PC-3 (cell line): ENCODE data around the gene SH3BGRL3. TPM values are rescaled to one million over a fixed set of nuclear protein-coding genes. Genes with fewer than 3 reads are reported as not detected.

Experiments
- ATAC-seq: fragments of 200-7000 bp; cut with Tn5 transposase; 2 replicates; pipeline ENCODE4 v1.9.1; 2020; ENCODE audit warnings: mild to moderate bottlenecking, moderate library complexity
- BruUV-seq: library from RNA; stranded (reverse); fragments of 400-500 nt; replicated peaks from 2 replicates; lab custom pipeline; 2021; lab: Mats Ljungman, UMichigan
- CTCF ChIA-PET: fragments of 300-600 bp; sonication (Branson Sonifier 250); formaldehyde crosslinking; loops from one replicate; lab custom pipeline; 2022; ENCODE audit warnings: antibody characterized with exemption; lab: Charles Lee
- POLR2A ChIA-PET: fragments of 300-600 bp; sonication (Branson Sonifier 250); formaldehyde crosslinking; loops from one replicate; lab custom pipeline; 2022; ENCODE audit warnings: antibody characterized with exemption; ENCODE audit not compliant: unreplicated experiment; lab: Charles Lee
- DNase-seq: peaks from one replicate; pipeline ENCODE4 v3.0.0-alpha.2; 2015
- H2AFZ ChIP-seq: fragments of 300-600 bp; sonication (generic); 2 replicates; pipeline ENCODE4 v1.6.0; 2016; ENCODE audit warnings: antibody characterized with exemption, low read length
- H3F3A ChIP-seq: fragments of 300-600 bp; sonication (generic); one replicate; pipeline ENCODE4 v1.6.0; 2017; ENCODE audit warnings: antibody characterized with exemption, low read length, control low read depth, mild to moderate bottlenecking; ENCODE audit not compliant: unreplicated experiment
- H3K27ac ChIP-seq: fragments of 300-600 bp; sonication (generic); 2 replicates; pipeline ENCODE4 v1.5.1; 2016; ENCODE audit warnings: mild to moderate bottlenecking, low read length
- H3K27me3 ChIP-seq: fragments of 300-600 bp; sonication (generic); 2 replicates; pipeline ENCODE4 v1.6.1; 2016; ENCODE audit warnings: low read length, mixed read lengths
- H3K36me3 ChIP-seq: fragments of 300-600 bp; sonication (generic); 2 replicates; pipeline ENCODE4 v1.6.1; 2016; ENCODE audit warnings: low read depth, mixed run types, low read length, mixed read lengths
- H3K4me1 ChIP-seq: fragments of 300-600 bp; sonication (generic); 2 replicates; pipeline ENCODE4 v1.5.1; 2016; ENCODE audit warnings: low read length; ENCODE audit not compliant: insufficient read depth
- H3K4me2 ChIP-seq: fragments of 300-600 bp; sonication (generic); 2 replicates; pipeline ENCODE4 v1.6.0; 2016; ENCODE audit warnings: low read length
- H3K4me3 ChIP-seq: fragments of 300-600 bp; sonication (generic); 2 replicates; pipeline ENCODE4 v1.5.1; 2016; ENCODE audit warnings: mild to moderate bottlenecking, low read length, mixed read lengths
- H3K79me2 ChIP-seq: fragments of 300-600 bp; sonication (generic); 2 replicates; pipeline ENCODE4 v1.6.1; 2017; ENCODE audit warnings: low read length, mixed read lengths
- H3K9ac ChIP-seq: fragments of 300-600 bp; sonication (generic); 2 replicates; pipeline ENCODE4 v1.6.0; 2016; ENCODE audit warnings: mild to moderate bottlenecking, low read length
- H3K9me2 ChIP-seq: fragments of 300-600 bp; sonication (generic); replicated peaks from 2 replicates; pipeline ENCODE4 v1.6.1; 2016; ENCODE audit warnings: mixed run types, low read length, mixed read lengths
- H3K9me3 ChIP-seq: fragments of 300-600 bp; sonication (generic); 2 replicates; pipeline ENCODE4 v1.6.1; 2016; ENCODE audit warnings: low read length, mixed read lengths
- H4K20me1 ChIP-seq: fragments of 300-600 bp; sonication (generic); 2 replicates; pipeline ENCODE4 v1.6.1; 2016; ENCODE audit warnings: low read length, mixed read lengths
- EZH2 ChIP-seq: fragments of 300-600 bp; sonication (generic); IDR thresholded peaks from one replicate; pipeline ENCODE4 v1.6.1; 2017; ENCODE audit warnings: antibody characterized with exemption, mild to moderate bottlenecking, low read length; ENCODE audit not compliant: unreplicated experiment
- EZH2phosphoT487 ChIP-seq: fragments of 300-600 bp; sonication (generic); IDR thresholded peaks from 2 replicates; pipeline ENCODE4 v1.6.1; 2018; ENCODE audit warnings: mild to moderate bottlenecking, antibody characterized with exemption, low read length, borderline replicate concordance
- intact Hi-C: fragments of 100-400 bp; cut with micrococcal nuclease; formaldehyde crosslinking; loops from 2 replicates; pipeline ENCODE4 v1.9.0; 2023
- total RNA-seq: library from RNA; depleted of rRNA; stranded (reverse); fragments of >200 nt; gene quantifications from 2 replicates; pipeline ENCODE4 v1.2.3, GENCODE V29; 2014
- TF ChIP-seq, protein P1 (sequence below): fragments of 300-600 bp; sonication (generic); conservative IDR thresholded peaks from 2 replicates; pipeline ENCODE4 v1.5.1; 2017; ENCODE audit warnings: antibody characterized with exemption, low read depth, mild to moderate bottlenecking, low read length

SH3BGRL3 gene
- total RNA-seq, 1 experiment from 2014 or later: 181 TPM

DNA sequence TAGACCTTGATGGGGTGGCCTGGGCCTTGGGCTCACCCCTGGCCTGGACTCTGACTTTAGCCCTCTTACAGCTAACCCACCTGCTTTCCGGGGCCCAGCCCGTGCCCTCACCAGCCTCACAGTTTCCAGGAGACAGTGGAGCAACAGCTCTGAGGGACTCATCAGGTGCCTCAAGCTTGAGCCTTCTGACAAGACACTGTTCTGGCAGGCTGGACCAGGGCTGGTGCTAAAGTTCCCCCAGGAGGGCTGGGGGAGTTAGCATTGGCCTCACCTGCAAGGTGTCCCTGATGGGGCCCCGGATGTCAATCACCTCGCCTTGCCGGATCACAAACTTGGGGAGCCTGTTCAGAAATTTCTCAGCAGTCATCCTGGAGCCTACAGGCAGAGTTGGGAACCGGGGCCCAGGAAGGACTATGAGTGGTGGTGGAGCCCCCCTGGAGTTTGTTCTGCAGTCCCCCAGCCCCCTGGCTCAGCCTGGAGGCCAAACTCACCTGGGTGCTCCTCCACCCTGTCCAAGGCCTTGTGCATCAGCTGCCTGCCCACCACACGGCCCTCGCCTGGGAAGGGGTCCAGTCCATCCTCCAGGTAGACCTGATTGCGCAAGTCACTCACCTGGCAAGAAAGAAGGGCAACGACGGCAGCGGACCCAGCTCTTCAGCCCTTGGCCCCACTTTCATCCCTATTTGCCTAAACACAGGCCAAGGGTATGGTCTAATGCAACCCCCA lies 4.1 kb downstream of the SH3BGRL3 start:
- Histone ChIP-seq H3K79me2 (peaks cover 34% of the 10 kb centered on the region), H3K9ac (no peak overlapping the region), H3K4me3 (no peak overlapping the region), H2AFZ (no peak overlapping the region), H3K9me3 (no peaks in the 10 kb centered on the region), H3K4me2 (peak overlapping the region; percentile 63), H3K4me1 (peaks cover 47% of the 10 kb centered on the region), H3K36me3 (peaks cover 11% of the 10 kb centered on the region; the same call in 1 of the 2 replicates), H3K9me2 (no peaks in the 10 kb centered on the region), H3K27me3 (no peaks in the 10 kb centered on the region), H4K20me1 (peaks cover 9% of the 10 kb centered on the region; the same call in 1 of the 2 replicates), H3F3A (peaks cover 5% of the 10 kb centered on the region), H3K27ac (peak overlapping the region; percentile 77)
- TSS peak; percentile 4 for BruUV-seq
- no peak for ATAC-seq
- intact Hi-C loops: loop anchor here (2.0 kb wide), 1 partner anchor 37 kb away; no protein-coding TSS in a partner anchor
- DNase-seq: no peak
- POLR2A ChIA-PET: interaction anchor here (0.5 kb wide), 1 partner anchor 713 kb away, joined by 5 read pairs; no protein-coding TSS in a partner anchor
- no peak for TF ChIP-seq EZH2
- TF ChIP-seq, protein P1, sequence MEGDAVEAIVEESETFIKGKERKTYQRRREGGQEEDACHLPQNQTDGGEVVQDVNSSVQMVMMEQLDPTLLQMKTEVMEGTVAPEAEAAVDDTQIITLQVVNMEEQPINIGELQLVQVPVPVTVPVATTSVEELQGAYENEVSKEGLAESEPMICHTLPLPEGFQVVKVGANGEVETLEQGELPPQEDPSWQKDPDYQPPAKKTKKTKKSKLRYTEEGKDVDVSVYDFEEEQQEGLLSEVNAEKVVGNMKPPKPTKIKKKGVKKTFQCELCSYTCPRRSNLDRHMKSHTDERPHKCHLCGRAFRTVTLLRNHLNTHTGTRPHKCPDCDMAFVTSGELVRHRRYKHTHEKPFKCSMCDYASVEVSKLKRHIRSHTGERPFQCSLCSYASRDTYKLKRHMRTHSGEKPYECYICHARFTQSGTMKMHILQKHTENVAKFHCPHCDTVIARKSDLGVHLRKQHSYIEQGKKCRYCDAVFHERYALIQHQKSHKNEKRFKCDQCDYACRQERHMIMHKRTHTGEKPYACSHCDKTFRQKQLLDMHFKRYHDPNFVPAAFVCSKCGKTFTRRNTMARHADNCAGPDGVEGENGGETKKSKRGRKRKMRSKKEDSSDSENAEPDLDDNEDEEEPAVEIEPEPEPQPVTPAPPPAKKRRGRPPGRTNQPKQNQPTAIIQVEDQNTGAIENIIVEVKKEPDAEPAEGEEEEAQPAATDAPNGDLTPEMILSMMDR: no peak
- no peak for TF ChIP-seq EZH2phosphoT487
- CTCF ChIA-PET: interaction anchor here (0.9 to 1.2 kb wide), 4 partner anchors 19 to 65 kb away, joined by 3 to 4 read pairs (median 3); no protein-coding TSS in a partner anchor

DNA sequence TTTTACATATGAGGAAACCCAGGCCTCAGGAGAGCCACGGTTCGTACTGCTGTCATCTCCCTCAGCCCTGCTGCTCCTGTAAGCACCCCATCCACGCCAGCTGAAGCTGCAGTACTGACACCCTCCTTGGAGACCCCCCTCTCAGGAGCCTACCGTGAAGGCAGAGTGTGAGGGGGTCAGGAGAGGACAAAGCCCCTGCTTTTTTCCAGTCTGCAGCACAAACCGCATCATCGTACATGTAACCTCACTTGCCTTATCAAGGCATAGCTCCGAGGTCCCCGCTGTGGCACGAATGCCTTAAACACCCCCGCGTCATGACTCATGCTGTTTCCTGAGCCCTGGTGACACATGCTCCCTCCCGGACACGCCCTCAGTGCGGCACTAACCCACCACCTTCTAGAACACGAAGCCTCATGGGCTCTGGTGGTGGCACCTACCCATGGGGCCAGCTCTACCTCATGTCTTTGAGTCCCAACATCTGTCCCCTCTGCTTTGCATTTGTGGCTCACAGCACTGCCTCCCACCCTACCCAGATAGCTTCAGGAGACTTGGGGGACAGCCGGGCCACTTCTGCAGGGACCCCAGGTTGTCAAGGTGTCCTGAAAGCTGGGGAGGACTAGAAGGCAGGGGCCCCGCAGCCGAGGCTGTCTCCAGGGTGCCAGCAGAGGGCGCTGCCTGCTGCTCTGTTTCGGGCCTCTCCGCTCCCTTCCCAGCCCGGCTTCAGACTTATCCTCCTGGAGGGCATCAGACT lies 4.9 kb downstream of the SH3BGRL3 start:
- intact Hi-C loops: loop anchor here (2.0 kb wide), 1 partner anchor 36 kb away; no protein-coding TSS in a partner anchor
- ChIA-PET CTCF (interaction anchor here (0.9 to 1.2 kb wide), 4 partner anchors 18 to 65 kb away, joined by 3 to 4 read pairs (median 3); no protein-coding TSS in a partner anchor), POLR2A (interaction anchor here (0.5 kb wide), 1 partner anchor 183 kb away, joined by 3 read pairs; no protein-coding TSS in a partner anchor)
- Histone ChIP-seq H2AFZ (no peak overlapping the region), H3K36me3 (peaks cover 11% of the 10 kb centered on the region; the same call in 1 of the 2 replicates), H3K9ac (peak overlapping the region; percentile 45), H4K20me1 (peaks cover 9% of the 10 kb centered on the region; the same call in 1 of the 2 replicates), H3K4me2 (peak overlapping the region; percentile 63), H3F3A (no peaks in the 10 kb centered on the region), H3K4me1 (peaks cover 40% of the 10 kb centered on the region), H3K9me3 (no peaks in the 10 kb centered on the region), H3K27ac (peak overlapping the region; percentile 77), H3K27me3 (no peaks in the 10 kb centered on the region), H3K9me2 (no peaks in the 10 kb centered on the region), H3K4me3 (no peak overlapping the region), H3K79me2 (peaks cover 27% of the 10 kb centered on the region)
- DNase-seq (peak; percentile 97), ATAC-seq (peak; percentile 57)
- TF ChIP-seq EZH2phosphoT487 (no peak), EZH2 (no peak)
- TF ChIP-seq, protein P1: peak; percentile 67
- BruUV-seq: no TSS peak
